ES-I3 (cell line): ENCODE results near the gene VSX1.

Source experiments
- H3K36me3 ChIP-seq: 2 replicates; pipeline ENCODE4 v1.6.1; 2013; ENCODE audit warnings: mild to moderate bottlenecking, low read length, control low read depth, moderate library complexity; ENCODE audit not compliant: insufficient read depth
- H3K4me1 ChIP-seq: 2 replicates; pipeline ENCODE4 v1.6.1; 2013; ENCODE audit warnings: mild to moderate bottlenecking, control low read depth, low read length; ENCODE audit not compliant: insufficient read depth
- H3K9ac ChIP-seq: 2 replicates; pipeline ENCODE4 v1.6.1; 2013; ENCODE audit warnings: low read depth, mild to moderate bottlenecking, low read length, moderate library complexity
- H3K9me3 ChIP-seq: 2 replicates; pipeline ENCODE4 v1.6.1; 2013; ENCODE audit warnings: mild to moderate bottlenecking, low read length, moderate library complexity; ENCODE audit not compliant: control insufficient read depth, insufficient read depth

Gene VSX1

DNA sequence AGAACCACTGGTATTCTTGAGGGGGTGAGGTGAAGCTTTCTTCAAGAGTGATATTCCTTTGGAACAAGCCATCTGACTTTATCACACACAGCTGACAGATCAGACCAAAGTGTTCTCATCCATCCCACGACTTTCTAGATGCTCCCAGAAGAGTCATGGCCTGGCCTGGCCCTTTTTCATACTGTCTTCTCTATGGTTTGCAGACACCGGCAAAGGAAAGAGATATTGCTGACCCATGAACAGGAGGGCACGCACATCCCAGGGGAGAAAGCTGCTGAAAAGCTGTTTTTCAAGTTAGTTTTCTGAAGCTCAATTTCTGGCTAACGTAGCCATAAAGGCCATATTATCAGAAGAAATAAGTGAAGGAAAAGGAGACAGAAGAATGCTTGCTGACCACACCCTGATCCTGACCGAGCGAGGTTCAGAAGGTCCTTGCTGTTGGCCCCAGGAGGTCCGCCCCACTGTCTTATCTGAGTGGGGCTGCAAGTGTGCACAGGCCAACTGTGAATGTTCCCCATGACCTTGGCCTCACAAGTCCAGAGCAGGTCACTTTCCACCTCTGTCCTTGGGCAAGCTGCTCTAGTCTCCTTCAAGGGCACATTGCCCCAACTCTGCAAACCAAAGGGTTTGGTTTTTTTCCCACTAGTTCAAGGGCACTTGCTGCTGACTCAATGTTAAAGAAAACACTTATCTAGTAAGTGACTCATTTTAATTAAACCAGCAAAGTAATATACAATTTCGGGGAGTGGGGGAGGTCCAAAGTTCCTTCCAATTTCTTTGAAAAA, 26.0 kb downstream of the VSX1 start:
- Histone ChIP-seq H3K9me3 (no peaks in the 10 kb centered on the region), H3K9ac (no peak overlapping the region), H3K4me1 (no peaks in the 10 kb centered on the region), H3K36me3 (no peaks in the 10 kb centered on the region)

DNA sequence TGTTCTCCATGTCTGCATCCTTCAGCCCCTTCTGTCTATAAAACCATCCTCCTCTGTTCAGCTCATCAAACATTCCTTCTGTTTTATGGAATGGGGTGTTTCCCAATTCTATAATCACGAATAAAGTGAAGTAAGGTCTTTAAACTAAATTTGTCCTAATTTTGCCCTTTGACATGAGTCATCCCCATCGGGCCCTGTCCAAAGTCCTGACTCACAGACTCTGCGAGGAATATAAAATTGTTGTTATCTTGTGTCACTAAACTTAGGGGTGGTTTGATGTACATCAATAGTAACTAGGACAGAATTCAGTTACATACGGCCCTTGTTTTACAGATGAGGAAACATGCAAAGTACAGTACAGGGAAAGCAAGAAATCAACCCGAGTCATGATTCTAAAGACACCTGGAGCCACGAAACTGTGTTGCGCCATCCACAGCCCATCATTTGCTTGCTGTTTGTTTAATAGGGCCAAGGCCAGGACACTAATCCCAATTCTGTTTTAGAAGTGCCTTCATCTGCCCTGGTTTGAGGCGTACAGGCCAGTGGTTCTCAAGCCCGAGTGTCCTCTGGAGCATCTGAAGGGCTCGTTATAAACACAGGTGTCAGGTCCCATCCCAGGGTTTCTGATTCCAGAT, 26.8 kb downstream of the VSX1 start:
- Histone ChIP-seq H3K9ac (no peak overlapping the region), H3K9me3 (no peaks in the 10 kb centered on the region), H3K4me1 (no peaks in the 10 kb centered on the region), H3K36me3 (no peaks in the 10 kb centered on the region)

DNA sequence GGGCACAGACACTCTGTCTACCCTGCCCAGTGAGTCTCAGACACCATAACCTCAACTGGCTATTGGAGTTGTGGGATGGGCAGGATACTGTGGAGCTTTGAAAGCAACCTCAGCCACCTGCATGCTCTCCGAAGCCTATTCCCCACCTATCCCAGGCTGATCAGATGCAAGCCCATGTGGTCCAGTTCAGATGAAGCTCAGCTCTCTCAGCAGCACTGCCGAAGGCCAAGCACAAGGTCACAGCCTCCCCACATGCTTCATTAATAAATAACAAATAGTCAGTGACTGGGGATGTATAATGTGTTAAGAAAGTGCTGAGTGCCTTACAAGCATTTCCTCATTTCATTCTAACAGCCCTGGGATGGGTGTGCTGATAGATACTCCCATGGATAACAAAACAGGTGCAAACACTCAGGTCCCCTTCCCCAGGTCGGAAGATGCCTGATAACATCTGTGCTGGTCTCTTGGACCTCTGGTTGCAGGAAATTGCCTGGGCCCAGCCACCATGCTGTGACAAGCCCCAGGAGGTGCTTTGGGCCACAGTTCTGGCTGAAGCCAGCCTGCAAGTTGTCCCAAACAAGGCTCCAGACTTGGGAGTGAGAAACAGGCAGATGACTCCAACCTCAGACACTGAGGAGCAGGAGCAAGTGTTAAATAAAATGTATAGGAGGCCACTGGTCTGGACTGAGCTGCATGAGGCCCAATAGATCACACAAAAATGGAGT, 27.7 kb downstream of the VSX1 start:
- Histone ChIP-seq H3K4me1 (no peaks in the 10 kb centered on the region), H3K9me3 (no peaks in the 10 kb centered on the region), H3K36me3 (no peaks in the 10 kb centered on the region), H3K9ac (no peak overlapping the region)

DNA sequence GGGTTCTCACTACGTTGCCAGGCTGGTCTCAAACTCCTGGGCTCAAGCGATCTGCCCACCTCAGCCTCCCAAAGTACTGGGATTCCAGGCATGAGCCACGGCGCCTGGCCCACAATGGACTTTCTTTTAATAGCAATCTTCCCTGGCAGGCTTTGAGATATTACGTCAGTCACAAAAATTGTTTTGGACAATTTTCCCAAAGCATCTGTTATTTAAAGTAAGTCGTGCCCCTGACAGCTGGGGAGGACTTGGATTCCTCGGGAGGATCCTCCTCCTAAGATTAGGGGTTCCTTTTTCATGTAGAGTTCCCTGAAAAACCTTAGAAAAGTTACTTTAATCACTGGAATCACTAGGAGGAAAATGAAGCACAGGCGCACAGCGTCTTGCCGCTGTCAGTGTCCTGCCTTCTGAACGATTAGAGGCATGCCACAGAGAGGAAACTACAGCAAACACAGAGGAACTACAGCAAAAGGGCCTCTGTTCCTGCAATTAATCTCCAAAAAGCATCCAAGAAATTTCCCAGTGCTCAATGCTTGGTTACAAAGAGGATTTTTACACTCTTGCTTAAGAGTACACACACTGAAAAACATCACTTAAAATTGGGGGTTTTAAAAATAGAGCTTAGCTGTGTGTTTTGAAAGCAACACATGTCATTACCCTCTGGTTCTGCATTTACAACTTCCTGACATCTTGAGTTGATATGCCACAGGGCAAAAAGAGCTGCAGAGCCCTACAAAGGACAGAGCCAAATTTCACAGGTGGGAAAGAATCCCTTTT, 28.5 kb downstream of the VSX1 start:
- Histone ChIP-seq H3K36me3 (no peaks in the 10 kb centered on the region), H3K4me1 (no peaks in the 10 kb centered on the region), H3K9ac (no peak overlapping the region), H3K9me3 (no peaks in the 10 kb centered on the region)

DNA sequence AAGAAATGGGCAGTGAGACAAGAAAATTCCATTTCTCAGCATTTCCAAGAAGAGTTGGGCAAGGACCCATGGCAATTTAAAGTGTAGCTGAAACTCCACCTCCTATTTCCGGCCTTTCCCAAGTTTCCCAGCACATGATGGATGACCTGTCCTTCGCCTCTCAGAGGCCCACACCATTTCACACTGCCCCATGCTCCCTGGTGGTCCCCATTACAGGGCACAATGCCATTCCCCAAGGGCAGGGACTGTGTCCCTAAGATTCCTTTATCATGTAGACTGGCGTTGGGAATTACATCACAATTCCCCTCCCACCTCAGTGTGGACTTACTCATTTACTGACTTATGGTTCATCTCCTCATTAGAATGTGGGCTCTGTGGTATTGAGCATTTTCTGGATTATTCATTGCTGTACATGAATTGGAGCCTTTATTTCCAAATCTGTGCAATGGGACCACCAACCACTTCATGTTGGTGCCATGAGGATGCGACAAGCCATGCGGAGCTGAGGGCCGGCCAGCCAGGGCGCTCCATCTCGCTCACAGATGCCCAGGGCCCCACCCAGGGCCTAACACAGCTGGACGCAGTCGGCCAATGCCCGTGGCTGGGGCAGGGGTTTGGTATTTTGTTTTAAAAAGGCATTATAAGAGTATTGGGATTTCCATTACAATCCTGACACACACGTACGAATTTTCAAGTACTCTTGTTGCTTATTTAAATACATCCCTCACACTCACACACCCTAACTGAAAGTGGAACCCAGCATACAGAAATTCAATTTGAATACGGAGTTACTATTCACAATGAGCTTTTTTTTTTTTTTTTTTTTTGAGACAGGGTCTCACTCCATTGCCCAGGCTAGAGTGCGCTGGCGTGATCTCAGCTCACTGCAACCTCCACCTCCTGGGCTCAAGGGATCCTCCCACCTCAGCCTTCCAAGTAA, 29.4 kb downstream of the VSX1 start:
- H3K9me3 ChIP-seq, result no peaks in the 10 kb centered on the region
- H3K4me1 ChIP-seq, result no peaks in the 10 kb centered on the region
- no peak overlapping the region for H3K9ac ChIP-seq

DNA sequence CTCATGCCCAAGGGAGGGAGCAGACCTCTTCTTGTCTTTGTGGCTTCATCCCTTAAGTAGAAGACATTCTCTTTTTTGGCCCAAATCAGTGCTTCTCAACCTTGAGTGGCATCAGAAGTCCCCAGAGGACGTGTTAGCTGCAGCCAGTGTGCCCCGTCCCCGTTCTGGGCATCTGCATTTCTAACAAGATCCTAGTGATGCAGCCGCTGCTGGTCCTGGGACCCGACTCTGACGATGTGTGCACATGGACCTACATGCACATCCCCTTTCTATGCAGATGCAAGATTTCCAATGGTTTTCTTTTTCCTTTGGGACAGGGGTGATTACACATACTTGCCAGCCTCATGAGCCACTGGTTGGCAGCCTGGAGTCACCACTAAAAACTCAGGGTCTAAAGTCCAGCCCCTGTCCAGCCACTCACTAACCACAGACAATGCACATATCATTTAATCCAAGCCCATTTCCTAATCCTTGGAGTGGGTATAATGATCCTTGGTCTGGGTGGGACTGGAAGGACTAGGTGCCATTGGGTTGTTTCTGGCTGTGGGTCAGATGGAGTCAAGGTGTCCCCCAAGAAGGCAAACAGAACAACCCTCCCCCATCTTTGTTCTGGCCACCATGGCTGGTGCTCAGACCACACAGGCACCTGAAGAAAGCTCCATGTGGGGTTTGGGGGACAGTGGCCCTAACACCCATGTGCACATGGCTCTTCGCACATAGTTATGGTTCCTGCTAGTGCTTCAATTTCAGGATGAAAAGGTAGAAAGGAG, 30.4 kb downstream of the VSX1 start:
- no peak overlapping the region for H3K9ac ChIP-seq
- H3K9me3 ChIP-seq, result no peaks in the 10 kb centered on the region
- H3K4me1 ChIP-seq, result no peaks in the 10 kb centered on the region
- H3K36me3 ChIP-seq, result no peaks in the 10 kb centered on the region

More for the DNA sequence above, 29.4 kb downstream of the VSX1 start:
- no peaks in the 10 kb centered on the region for H3K36me3 ChIP-seq

DNA sequence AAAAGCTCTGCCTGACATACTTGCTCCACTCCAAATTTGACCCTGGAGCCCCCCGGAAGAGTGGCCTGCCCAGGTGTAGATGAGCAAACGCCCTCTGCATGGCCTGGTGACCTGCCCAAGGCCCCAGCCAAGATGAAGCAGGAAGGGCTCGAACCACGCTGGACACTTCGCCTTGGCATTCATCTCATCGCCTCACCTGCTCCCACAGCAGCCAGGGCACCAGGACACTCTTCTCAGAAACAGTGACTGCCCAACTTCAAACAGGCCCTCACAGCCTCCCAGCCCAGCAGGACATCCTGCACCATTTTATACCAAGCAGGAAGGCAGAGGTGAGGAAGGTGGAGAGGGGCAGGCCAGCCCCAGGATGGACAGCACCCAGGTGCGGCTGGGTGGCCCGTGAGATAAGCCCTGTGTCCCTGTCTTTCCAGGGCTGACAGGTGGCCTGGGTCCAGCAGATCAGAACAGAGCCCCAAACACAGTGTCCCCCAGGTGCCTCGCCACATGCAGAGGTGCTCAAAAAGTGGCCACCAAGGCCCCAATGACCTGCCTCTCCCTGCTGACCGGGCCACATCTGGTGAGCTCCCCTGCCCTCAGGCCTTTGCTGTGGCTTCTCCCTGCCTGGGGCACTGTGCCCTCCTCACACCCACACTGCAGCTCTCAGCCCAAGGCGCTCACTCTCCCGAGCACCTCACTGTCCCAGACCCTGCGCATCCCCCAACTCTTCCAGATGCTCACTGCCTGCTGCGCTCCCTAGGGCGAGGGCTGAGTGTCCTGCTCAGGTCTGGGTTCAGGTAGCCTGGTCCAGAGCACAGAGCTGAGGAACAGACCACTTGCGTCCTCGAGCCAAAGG, 31.2 kb downstream of the VSX1 start:
- H3K36me3 ChIP-seq, result no peaks in the 10 kb centered on the region
- H3K9ac ChIP-seq, result no peak overlapping the region
- H3K9me3 ChIP-seq, result no peaks in the 10 kb centered on the region
- no peaks in the 10 kb centered on the region for H3K4me1 ChIP-seq

DNA sequence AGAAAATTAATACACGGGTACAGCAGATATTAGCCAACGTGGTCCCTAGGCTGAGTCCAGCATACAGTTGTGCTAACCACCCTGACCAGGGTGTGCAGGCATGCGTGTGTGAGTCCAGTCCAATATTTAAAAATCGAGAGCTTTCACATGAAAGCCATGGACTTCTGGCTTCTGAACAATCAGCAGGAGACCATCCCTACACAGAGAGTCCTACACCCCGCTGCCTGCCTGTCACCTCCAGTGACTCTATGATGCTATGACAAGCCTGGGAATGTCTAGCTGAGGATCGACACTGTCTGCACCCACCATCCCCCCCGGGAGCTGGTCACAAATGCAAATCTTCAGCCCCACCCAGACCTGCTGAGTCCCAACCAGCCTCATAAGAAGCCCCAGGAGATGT, 31.9 kb downstream of the VSX1 start:
- no peaks in the 10 kb centered on the region for H3K36me3 ChIP-seq
- H3K4me1 ChIP-seq, result no peaks in the 10 kb centered on the region
- no peaks in the 10 kb centered on the region for H3K9me3 ChIP-seq
- H3K9ac ChIP-seq, result no peak overlapping the region

DNA sequence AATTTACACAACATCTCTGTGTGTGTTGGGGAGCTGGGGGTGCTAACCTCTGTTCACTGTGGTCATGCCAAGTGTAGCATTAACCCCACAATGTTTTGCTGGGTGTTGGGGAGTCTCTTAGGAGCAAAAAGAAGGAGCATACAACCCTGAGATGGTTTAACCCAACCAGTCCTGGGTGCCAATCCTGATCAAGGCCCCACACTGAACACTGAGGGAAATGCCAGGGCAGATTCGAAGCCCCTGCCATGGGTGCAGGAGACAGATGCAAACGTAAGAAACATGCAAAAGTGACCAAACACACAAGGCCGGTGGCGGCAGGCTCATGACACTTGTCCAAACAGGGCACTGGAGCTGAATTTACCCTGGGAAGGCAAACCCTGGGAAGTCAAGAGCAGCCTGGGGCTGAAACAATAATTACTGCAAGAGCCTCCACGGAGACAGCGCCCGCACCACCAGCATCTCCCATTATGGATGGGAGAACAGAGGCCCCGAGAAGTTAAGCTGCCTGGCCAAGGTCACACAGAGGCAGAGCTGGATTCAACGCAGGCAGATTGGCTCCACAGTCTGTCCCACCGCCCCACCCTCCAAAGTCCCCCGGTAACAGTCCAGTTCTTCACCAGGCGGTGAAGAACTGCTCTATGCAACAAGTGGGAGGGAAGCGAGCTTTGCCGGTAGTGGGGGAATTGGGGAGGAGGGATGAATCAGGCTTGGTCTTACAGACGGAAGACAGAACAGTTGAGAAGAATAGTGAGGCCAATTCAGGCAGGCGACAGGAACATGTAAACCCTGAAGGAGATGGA, 32.5 kb downstream of the VSX1 start:
- H3K4me1 ChIP-seq, result no peaks in the 10 kb centered on the region
- no peaks in the 10 kb centered on the region for H3K9me3 ChIP-seq
- H3K36me3 ChIP-seq, result no peaks in the 10 kb centered on the region
- no peak overlapping the region for H3K9ac ChIP-seq

DNA sequence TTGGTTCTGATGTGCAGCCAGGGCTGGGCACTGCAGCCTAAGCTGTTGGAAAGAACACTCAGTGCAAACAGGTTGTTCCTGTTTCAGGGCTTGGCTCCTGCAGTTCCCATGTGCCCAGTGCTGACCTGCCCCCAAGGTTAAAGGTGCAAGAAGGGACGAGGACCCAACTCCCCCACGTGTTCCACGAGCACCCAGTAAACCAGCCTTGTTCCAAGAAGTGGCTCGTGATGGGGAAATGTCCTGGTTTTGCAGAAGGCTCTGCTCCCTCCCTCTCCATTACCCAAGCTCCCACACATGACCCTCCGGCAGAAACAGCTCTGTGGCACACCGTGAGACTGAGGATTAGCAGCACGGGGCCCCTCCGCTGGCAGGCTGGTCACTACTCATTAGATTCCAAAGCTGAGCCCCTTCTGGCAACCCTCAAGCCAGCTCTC, 33.4 kb downstream of the VSX1 start:
- H3K36me3 ChIP-seq, result no peaks in the 10 kb centered on the region
- no peak overlapping the region for H3K9ac ChIP-seq
- H3K9me3 ChIP-seq, result no peaks in the 10 kb centered on the region
- no peaks in the 10 kb centered on the region for H3K4me1 ChIP-seq

DNA sequence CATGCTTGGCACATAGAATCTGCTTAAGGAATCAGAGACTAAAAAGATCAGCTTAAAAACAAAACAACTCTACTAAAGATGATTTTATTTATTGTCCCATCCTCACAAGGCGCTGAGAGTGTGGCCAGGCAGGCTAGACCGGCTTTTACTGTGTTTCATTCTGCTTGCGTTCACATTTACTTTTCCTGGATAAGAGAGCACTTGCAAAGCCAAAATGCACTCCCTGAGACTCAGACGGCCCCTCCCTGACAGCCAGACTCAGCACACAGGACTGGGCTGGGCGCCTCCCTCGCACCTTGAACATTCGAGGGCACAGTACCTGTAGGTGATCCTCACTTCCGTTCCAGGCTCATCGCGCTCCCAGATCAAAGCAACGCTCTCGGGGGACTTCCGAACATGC, 34.2 kb downstream of the VSX1 start:
- no peaks in the 10 kb centered on the region for H3K36me3 ChIP-seq
- H3K9me3 ChIP-seq, result no peaks in the 10 kb centered on the region
- no peaks in the 10 kb centered on the region for H3K4me1 ChIP-seq

More for the DNA sequence above, 34.2 kb downstream of the VSX1 start:
- no peak overlapping the region for H3K9ac ChIP-seq
